HFFc6 (cell line): ENCODE data around the gene NAA30. TPM values are rescaled to one million over a fixed set of nuclear protein-coding genes. Genes with fewer than 3 reads are reported as not detected.

Experiments
- DNase-seq: peaks from one replicate; pipeline ENCODE4 v3.0.0-alpha.2; 2018
- H3K27ac Mint-ChIP-seq: 2 replicates; pipeline ENCODE4 v1.8.0; 2020; ENCODE audit warnings: mild to moderate bottlenecking, mixed read lengths
- H3K27me3 Mint-ChIP-seq: 2 replicates; pipeline ENCODE4 v1.8.0; 2021; ENCODE audit warnings: mild to moderate bottlenecking, moderate library complexity, mixed read lengths; ENCODE audit not compliant: insufficient read depth
- H3K36me3 Mint-ChIP-seq: 2 replicates; pipeline ENCODE4 v1.8.0; 2021; ENCODE audit warnings: low read depth, mixed read lengths
- H3K4me1 Mint-ChIP-seq: 2 replicates; pipeline ENCODE4 v1.8.0; 2020; ENCODE audit warnings: low read depth, mixed read lengths
- H3K4me3 Mint-ChIP-seq: 2 replicates; pipeline ENCODE4 v1.8.0; 2020; ENCODE audit warnings: mild to moderate bottlenecking, moderate library complexity, mixed read lengths
- H3K9me3 Mint-ChIP-seq: 2 replicates; pipeline ENCODE4 v1.8.0; 2020; ENCODE audit warnings: mild to moderate bottlenecking, mixed read lengths
- total RNA-seq, 6 experiments: library from RNA; stranded (reverse); fragmentation: NEBNext Ultra II Directional; extraction: Animal tissue kit (Norgen Biotek cat#: 25700); gene quantifications; 2 replicates in 1 of 6; 3 replicates in 5 of 6; pipeline ENCODE4 v1.2.3, GENCODE V29; 2021
- TF ChIP-seq, protein P1 (sequence below): fragments of 200-600 bp; sonication (generic); IDR thresholded peaks from 2 replicates; pipeline ENCODE4 v1.5.0; 2021; ENCODE audit warnings: antibody characterized with exemption, mild to moderate bottlenecking

Gene NAA30
- total RNA-seq, 6 experiments from 2014 or later = 20.0 to 22.7 (median 20.7) TPM

DNA sequence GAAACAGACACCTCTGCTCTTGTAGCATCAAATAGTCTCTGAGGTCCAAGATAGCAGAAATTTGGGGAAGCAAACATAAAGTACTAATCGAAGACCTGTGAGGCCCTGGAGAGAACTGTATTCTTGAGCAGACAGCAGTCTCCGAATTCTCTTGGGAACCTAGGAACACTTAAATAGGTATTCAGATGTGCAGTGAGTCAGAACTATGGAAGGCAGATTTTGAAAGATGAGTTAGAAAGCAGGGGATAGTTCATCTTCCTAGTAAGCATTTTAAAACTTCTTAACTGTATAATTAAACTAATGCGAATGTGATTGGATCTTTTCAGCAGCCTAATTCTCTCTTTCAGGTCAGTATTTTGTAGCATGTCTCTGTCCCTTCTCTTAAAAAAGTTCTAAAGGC, 30.6 kb downstream of the NAA30 start:
- peaks cover 5% of the 10 kb centered on the region; the same call in 1 of the 2 replicates for H3K27me3 Mint-ChIP-seq
- no peak overlapping the region for H3K4me3 Mint-ChIP-seq

DNA sequence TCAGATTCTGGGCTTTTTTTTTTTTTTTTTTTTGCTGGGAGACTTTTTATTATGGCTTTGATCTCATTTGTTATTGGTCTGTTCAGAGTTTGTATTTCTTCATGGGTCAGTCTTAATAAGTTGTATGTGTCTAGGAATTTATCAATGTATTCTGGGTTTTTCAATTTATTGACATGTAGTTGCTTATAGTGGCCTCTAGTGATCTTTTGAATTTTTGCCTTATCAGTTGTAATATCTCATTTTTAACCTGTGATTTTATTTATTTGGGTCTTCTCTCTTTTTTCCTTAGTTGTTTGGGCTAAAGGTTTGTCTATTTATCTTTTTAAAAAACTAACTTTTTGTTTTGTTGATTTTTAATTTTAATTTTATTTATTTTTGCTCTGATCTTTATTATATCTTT, 45.5 kb downstream of the NAA30 start:
- Mint-ChIP-seq H3K4me1 (no peaks in the 10 kb centered on the region), H3K4me3 (no peak overlapping the region), H3K9me3 (no peaks in the 10 kb centered on the region), H3K36me3 (no peaks in the 10 kb centered on the region), H3K27me3 (peaks cover 3% of the 10 kb centered on the region), H3K27ac (no peak overlapping the region)
- no peak for DNase-seq
- TF ChIP-seq, protein P1, sequence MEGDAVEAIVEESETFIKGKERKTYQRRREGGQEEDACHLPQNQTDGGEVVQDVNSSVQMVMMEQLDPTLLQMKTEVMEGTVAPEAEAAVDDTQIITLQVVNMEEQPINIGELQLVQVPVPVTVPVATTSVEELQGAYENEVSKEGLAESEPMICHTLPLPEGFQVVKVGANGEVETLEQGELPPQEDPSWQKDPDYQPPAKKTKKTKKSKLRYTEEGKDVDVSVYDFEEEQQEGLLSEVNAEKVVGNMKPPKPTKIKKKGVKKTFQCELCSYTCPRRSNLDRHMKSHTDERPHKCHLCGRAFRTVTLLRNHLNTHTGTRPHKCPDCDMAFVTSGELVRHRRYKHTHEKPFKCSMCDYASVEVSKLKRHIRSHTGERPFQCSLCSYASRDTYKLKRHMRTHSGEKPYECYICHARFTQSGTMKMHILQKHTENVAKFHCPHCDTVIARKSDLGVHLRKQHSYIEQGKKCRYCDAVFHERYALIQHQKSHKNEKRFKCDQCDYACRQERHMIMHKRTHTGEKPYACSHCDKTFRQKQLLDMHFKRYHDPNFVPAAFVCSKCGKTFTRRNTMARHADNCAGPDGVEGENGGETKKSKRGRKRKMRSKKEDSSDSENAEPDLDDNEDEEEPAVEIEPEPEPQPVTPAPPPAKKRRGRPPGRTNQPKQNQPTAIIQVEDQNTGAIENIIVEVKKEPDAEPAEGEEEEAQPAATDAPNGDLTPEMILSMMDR = peak; percentile 30; the same call in 1 of the 2 replicates

More for the DNA sequence above, 30.6 kb downstream of the NAA30 start:
- H3K36me3 Mint-ChIP-seq = no peaks in the 10 kb centered on the region
- no peaks in the 10 kb centered on the region; the same call in 1 of the 2 replicates for H3K4me1 Mint-ChIP-seq
- TF ChIP-seq, protein P1 = no peak
- no peak overlapping the region for H3K27ac Mint-ChIP-seq
- H3K9me3 Mint-ChIP-seq = no peaks in the 10 kb centered on the region
- no peak for DNase-seq

DNA sequence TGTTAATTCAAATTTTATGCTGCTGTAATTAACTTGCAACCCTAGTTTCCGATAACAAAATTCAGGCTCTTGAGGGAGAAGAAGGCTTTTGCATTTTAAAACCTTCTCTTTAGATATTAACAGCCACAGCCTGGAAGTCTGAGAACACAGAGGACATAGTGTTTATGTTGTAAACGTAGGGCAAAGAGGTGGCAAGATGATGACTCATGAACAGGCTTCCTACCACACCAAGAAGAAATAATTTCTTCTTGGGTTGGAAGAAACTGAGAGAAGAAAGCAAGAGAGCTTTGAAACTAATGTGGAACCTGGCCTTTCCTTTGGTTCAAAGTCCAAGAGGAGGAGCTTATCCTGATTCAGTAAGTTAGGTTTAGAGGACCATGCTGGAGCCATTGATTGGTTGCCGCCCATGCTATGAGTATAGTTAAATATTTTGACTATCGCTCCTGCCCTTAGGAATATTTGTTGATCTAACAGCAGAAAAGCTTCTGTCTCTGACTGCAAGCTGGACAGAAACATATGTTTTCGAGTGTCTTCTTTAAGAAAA, 71.5 kb downstream of the NAA30 start:
- Mint-ChIP-seq H3K4me3 (no peak overlapping the region), H3K4me1 (no peaks in the 10 kb centered on the region), H3K27ac (no peak overlapping the region), H3K36me3 (no peaks in the 10 kb centered on the region), H3K27me3 (peaks cover 1% of the 10 kb centered on the region; the same call in 1 of the 2 replicates), H3K9me3 (peaks cover 13% of the 10 kb centered on the region)
- DNase-seq = no peak
- TF ChIP-seq, protein P1 = no peak

DNA sequence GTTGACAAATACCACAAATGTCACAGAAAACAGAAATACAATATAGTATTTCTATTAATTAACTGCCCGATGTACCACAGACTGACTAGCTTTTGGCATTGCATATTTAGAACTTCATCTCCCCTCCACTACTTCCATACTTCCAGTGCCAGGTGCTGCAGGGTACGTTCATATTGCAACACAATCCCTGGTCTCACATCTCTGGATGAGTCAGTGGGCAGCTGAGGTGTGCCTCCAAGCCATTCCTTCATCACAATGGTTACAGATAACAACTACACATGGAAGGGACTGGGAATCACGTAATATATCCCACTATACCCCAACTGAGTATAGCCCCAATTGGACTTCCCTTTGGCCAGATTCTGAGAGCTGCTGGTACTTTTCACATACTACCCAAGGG, 72.2 kb downstream of the NAA30 start:
- Mint-ChIP-seq H3K27ac (no peak overlapping the region), H3K36me3 (no peaks in the 10 kb centered on the region)
- TF ChIP-seq, protein P1 = no peak

DNA sequence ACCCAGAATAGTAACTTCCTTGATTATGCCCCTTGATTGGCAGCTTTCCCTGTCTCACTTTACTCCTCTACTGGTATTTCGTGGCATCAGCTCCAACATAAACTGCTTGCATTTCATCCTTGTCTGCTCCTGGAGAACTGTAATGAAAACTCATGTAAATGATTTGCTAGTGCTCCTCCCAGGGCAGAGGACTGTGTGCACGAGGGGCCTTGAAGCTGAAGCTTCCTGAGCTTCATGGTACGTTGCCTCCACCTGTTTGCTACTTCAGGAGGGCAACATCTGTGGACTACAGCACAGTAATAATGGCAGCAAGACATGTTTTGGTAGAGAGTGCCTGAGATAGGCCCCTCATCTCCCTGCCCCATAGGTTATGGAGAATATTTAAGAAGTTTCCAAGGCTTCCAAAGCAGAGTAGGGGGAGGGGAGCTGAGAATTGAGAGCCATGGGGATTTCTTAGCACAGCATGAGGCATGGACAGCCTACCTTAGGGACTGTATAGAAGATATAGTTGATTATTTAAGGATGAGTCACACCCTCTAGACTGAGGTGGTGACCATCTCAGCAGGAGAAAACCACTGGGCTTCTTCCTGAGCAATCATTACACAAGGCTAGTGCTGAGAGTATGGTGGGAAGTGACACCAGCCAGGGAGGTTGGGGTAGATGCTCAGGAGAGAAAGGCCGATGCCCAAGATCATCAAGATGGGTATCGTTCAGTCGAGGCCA, 73.8 kb downstream of the NAA30 start:
- Mint-ChIP-seq H3K36me3 (no peaks in the 10 kb centered on the region), H3K27me3 (peaks cover 1% of the 10 kb centered on the region; the same call in 1 of the 2 replicates), H3K27ac (no peak overlapping the region), H3K4me3 (no peak overlapping the region), H3K4me1 (no peaks in the 10 kb centered on the region), H3K9me3 (peaks cover 13% of the 10 kb centered on the region)
- no peak for DNase-seq
- TF ChIP-seq, protein P1 = no peak

More for the DNA sequence above, 72.2 kb downstream of the NAA30 start:
- peaks cover 13% of the 10 kb centered on the region for H3K9me3 Mint-ChIP-seq
- H3K4me1 Mint-ChIP-seq = no peaks in the 10 kb centered on the region
- no peak overlapping the region for H3K4me3 Mint-ChIP-seq
- H3K27me3 Mint-ChIP-seq = peaks cover 1% of the 10 kb centered on the region; the same call in 1 of the 2 replicates
- DNase-seq = no peak

Other genes starting within 250 kb of the NAA30 start
- 100 to 1,000 TPM; 102 to 117 (median 111) TPM for gene EXOC5, start 121.7 kb upstream of the NAA30 start, total RNA-seq
- 10 to 100 TPM; 37.2 to 54.9 (median 44.9) TPM for gene AP5M1, start 121.6 kb upstream of the NAA30 start, total RNA-seq
- not detected for gene CCDC198, start 103.3 kb downstream of the NAA30 start, total RNA-seq